Trophoblast cell (in vitro differentiated cells and primary cell): ENCODE data around the gene KYAT1.
A peak's percentile ranks its signal among the peaks of the same experiment; 100 is the strongest.

ENCODE experiments used
- DNase-seq, 2 donors: peaks; one replicate each; pipeline ENCODE4 v3.0.0-alpha.2; 2016
- H2AFZ ChIP-seq: 2 replicates; pipeline ENCODE4 v1.6.1; 2013; ENCODE audit warnings: low read length, moderate library complexity, mild to moderate bottlenecking; ENCODE audit not compliant: insufficient read depth, poor library complexity
- H2AK5ac ChIP-seq: 2 replicates; pipeline ENCODE4 v1.6.1; 2013; ENCODE audit warnings: mild to moderate bottlenecking, low read length
- H2BK120ac ChIP-seq: 2 replicates; pipeline ENCODE4 v1.6.1; 2013; ENCODE audit warnings: low read length, mild to moderate bottlenecking, moderate library complexity; ENCODE audit not compliant: insufficient read depth, poor library complexity
- H2BK12ac ChIP-seq: 2 replicates; pipeline ENCODE4 v1.6.1; 2013; ENCODE audit warnings: mild to moderate bottlenecking, low read length, moderate library complexity
- H2BK5ac ChIP-seq: 2 replicates; pipeline ENCODE4 v1.6.1; 2013; ENCODE audit warnings: low read length, low read depth, moderate library complexity, mild to moderate bottlenecking; ENCODE audit not compliant: poor library complexity
- H3K14ac ChIP-seq: 2 replicates; pipeline ENCODE4 v1.6.1; 2013; ENCODE audit warnings: mild to moderate bottlenecking, low read length
- H3K18ac ChIP-seq: 2 replicates; pipeline ENCODE4 v1.6.1; 2013; ENCODE audit warnings: mild to moderate bottlenecking, low read length
- H3K23ac ChIP-seq: 2 replicates; pipeline ENCODE4 v1.6.1; 2013; ENCODE audit warnings: low read length
- H3K27ac ChIP-seq: 2 replicates; pipeline ENCODE4 v1.5.1; 2013; ENCODE audit warnings: low read depth, mild to moderate bottlenecking, inconsistent platforms, low read length, moderate library complexity
- H3K27me3 ChIP-seq: 2 replicates; pipeline ENCODE4 v1.6.1; 2013; ENCODE audit warnings: inconsistent platforms, mild to moderate bottlenecking, low read length, moderate library complexity; ENCODE audit not compliant: insufficient read depth
- H3K36me3 ChIP-seq, 2 experiments: 1 replicate in 1 of 2; 2 replicates in 1 of 2; pipeline ENCODE4 v1.6.1; 2013; ENCODE audit warnings: low read length in 2 of 2, mild to moderate bottlenecking in 2 of 2, moderate library complexity in 1 of 2; ENCODE audit not compliant: insufficient read depth in 2 of 2, control insufficient read depth in 1 of 2
- H3K4ac ChIP-seq: 2 replicates; pipeline ENCODE4 v1.6.1; 2013; ENCODE audit warnings: low read depth, mild to moderate bottlenecking, low read length, moderate library complexity
- H3K4me1 ChIP-seq, 2 experiments: 1 replicate in 1 of 2; 2 replicates in 1 of 2; pipeline ENCODE4 v1.6.1; 2013; ENCODE audit warnings: low read length in 2 of 2, mild to moderate bottlenecking in 2 of 2, moderate library complexity in 1 of 2; ENCODE audit not compliant: insufficient read depth in 2 of 2, control insufficient read depth in 1 of 2
- H3K4me2 ChIP-seq: 2 replicates; pipeline ENCODE4 v1.6.1; 2013; ENCODE audit warnings: inconsistent platforms, mild to moderate bottlenecking, low read length, moderate library complexity
- H3K4me3 ChIP-seq: 2 replicates; pipeline ENCODE4 v1.5.1; 2013; ENCODE audit warnings: mild to moderate bottlenecking, low read depth, low read length, inconsistent platforms
- H3K79me1 ChIP-seq: one replicate; pipeline ENCODE4 v1.6.1; 2013; ENCODE audit warnings: low read length
- H3K79me2 ChIP-seq: 2 replicates; pipeline ENCODE4 v1.6.1; 2013; ENCODE audit warnings: low read length, mild to moderate bottlenecking; ENCODE audit not compliant: control insufficient read depth, insufficient read depth, poor library complexity
- H3K9ac ChIP-seq: 2 replicates; pipeline ENCODE4 v1.6.1; 2013; ENCODE audit warnings: mild to moderate bottlenecking, low read length
- H3K9me3 ChIP-seq: 2 replicates; pipeline ENCODE4 v1.6.1; 2013; ENCODE audit warnings: low read depth, mild to moderate bottlenecking, control low read depth, inconsistent platforms, low read length; ENCODE audit not compliant: insufficient read depth
- H4K12ac ChIP-seq: 2 replicates; pipeline ENCODE4 v1.6.1; 2013; ENCODE audit warnings: low read depth, mild to moderate bottlenecking, low read length, moderate library complexity
- H4K8ac ChIP-seq: 2 replicates; pipeline ENCODE4 v1.6.1; 2013; ENCODE audit warnings: low read depth, mild to moderate bottlenecking, low read length, moderate library complexity
- H4K91ac ChIP-seq: one replicate; pipeline ENCODE4 v1.6.1; 2013; ENCODE audit warnings: low read depth, mild to moderate bottlenecking, low read length, moderate library complexity
- WGBS: extraction: QIAGEN DNeasy Blood & Tissue Kit; methylation state at CpG from one replicate; pipeline ENCODE4 v1.1.7; 2013; ENCODE audit warnings: missing lambda C conversion rate; ENCODE audit not compliant: insufficient read length, insufficient coverage; ENCODE audit errors: extremely low coverage; 5-methylcytosine and 5-hydroxymethylcytosine counted together

Gene KYAT1

DNA sequence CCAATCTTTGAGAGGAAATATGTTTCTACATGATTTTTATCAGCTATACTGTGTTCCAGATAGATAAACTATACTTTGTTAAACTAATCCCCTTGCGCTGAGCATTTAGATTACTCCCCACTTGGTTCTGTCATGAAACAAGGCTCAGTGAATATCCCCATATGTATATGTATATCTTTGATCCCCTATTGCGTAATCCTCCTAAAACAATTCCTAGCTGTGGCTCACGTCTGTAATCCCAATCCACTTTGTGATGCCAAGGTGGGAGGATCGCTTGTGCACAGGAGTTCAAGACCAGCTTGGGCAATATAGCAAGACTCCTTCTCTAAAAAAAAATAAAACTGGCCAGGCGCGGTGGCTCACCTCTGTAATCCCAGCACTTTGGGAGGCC lies 41.7 kb upstream of the KYAT1 start:
- Histone ChIP-seq H3K4me2 (no peak overlapping the region), H3K4ac (no peak overlapping the region), H3K36me3 (peaks cover 4 to 9% of the 10 kb centered on the region in 2 experiments), H2BK12ac (no peak overlapping the region), H4K12ac (no peak overlapping the region), H3K79me1 (peaks cover 9% of the 10 kb centered on the region), H4K91ac (no peak overlapping the region), H2AK5ac (no peak overlapping the region), H3K23ac (no peak overlapping the region), H3K27ac (no peak overlapping the region), H3K9me3 (no peaks in the 10 kb centered on the region), H3K79me2 (no peaks in the 10 kb centered on the region), H3K4me3 (no peak overlapping the region), H3K9ac (no peak overlapping the region), H3K4me1 (peaks cover 5 to 6% of the 10 kb centered on the region in 2 experiments), H2BK120ac (no peak overlapping the region), H2AFZ (no peak overlapping the region), H3K27me3 (no peaks in the 10 kb centered on the region), H2BK5ac (no peak overlapping the region), H3K18ac (no peak overlapping the region), H3K14ac (no peak overlapping the region), H4K8ac (no peak overlapping the region)
- DNase-seq: no peak
- no CpG with 5 or more reads among the region's 6 CpGs for WGBS

DNA sequence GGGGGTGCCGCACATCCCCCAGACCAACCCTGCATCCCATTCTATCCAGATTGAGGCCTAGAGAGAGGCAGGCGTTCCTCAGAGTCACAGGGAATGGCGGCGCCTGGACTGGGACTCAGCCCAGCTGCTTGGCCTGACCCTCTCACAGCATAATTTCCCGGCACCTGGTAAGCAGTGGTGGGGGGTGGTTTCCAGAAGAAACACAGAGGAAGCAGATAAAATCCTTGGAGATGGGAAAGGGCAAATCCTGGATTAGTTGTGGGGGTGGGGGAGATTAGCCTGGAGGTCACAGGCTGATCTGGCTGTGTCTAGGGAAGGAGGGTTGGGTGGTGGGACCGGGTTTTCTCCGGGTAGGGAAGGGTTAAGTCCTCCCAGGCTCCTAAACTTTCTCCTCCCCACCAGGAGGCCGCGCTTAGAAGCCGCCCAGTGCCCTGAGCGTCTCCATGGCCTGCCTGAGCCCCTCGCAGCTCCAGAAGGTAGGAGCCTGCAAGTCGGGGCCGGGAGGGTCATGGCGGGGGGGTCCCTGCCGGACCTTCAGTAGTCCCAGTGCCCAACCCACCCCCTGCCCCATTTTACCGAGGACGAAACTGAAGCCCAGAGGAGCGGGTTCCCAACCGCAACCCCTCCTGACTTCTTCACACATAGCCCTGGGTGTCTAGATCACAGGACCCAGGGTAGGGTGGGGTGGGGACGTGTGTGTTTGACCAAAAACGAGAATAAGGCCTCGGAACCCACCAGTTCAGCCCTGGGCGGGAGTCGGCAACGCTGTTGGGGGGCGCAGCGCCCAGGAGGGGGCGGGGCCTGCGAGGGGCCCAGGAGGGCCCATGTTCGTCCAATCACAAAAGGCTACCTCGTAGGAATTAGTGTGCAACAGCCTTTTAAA lies 40.4 kb upstream of the KYAT1 start:
- no CpG with 5 or more reads among the region's 32 CpGs for whole genome bisulfite sequencing

DNA sequence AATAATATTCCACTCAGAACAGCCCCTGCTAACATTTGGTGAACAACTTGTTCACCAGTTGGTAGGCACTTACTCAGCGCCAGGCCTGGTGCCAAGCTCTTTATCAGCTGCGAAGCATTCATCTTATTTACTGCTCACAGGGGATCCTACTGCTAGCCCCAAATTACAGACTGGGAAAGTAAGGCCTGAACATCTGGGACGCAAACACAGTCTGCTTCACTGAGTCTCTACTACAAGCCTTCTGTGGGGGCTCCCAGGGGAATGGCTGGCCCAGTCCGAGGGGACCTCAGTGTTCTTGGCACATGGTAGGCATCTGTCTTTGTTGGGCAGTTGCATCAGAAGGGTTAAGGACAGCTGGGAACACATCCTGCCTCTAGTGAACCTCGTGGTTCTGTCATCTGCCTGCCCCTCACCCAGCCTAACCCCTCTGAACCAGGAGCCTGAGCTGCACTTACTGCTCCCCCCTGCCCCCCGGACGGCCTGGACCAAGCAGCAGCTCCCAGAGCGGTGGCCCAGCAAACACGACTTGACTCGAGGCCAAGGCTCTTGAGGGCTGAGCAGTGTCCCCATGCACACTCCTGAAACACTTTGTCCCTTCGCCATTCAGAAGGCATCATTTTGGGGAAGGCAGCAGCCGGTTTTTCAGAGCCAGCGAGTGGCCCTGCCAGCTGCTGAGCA lies 38.8 kb upstream of the KYAT1 start, which contains the start of gene PHYHD1:
PHYHD1 (plus strand) TSS at position 602 of the 678 bp plus-strand sequence. CDS start 1,342 bp downstream, outside the sequence.
- H4K12ac ChIP-seq: peak within 1 kb of the TSS; percentile 19
- peak within 1 kb of the TSS; percentile 90 for H3K4me2 ChIP-seq
- H3K18ac ChIP-seq: no peak within 1 kb of the TSS
- H3K9me3 ChIP-seq: peaks cover 2% of the 10 kb centered on the region
- peak within 1 kb of the TSS; percentile 54 for H2AFZ ChIP-seq
- DNase-seq: no peak
- H3K27me3 ChIP-seq: no peaks in the 10 kb centered on the region
- H2AK5ac ChIP-seq: peak within 1 kb of the TSS; percentile 2
- H4K8ac ChIP-seq: peak within 1 kb of the TSS; percentile 59
- no peak within 1 kb of the TSS for H3K14ac ChIP-seq
- H4K91ac ChIP-seq: peak within 1 kb of the TSS; percentile 77
- H3K36me3 ChIP-seq: peaks cover 28 to 35% of the 10 kb centered on the region in 2 experiments
- WGBS: no CpG with 5 or more reads among the region's 13 CpGs
- peaks cover 5 to 12% of the 10 kb centered on the region in 2 experiments for H3K4me1 ChIP-seq
- peak within 1 kb of the TSS; percentile 14 for H2BK12ac ChIP-seq
- no peak within 1 kb of the TSS for H3K9ac ChIP-seq
- H3K23ac ChIP-seq: no peak within 1 kb of the TSS
- peak within 1 kb of the TSS; percentile 29 for H2BK5ac ChIP-seq
- H3K4me3 ChIP-seq: no peak within 1 kb of the TSS
- H3K27ac ChIP-seq: peak within 1 kb of the TSS; percentile 40
- H3K79me1 ChIP-seq: peaks cover 9% of the 10 kb centered on the region
- no peaks in the 10 kb centered on the region for H3K79me2 ChIP-seq
- H3K4ac ChIP-seq: peak within 1 kb of the TSS; percentile 15
- H2BK120ac ChIP-seq: no peak within 1 kb of the TSS

More for the DNA sequence above, 40.4 kb upstream of the KYAT1 start:
- Histone ChIP-seq H2BK12ac (peak overlapping the region; percentile 27), H3K18ac (peak overlapping the region; percentile 47), H3K4me2 (peak overlapping the region; percentile 90), H4K91ac (peak overlapping the region; percentile 77), H3K9ac (peak overlapping the region; percentile 71), H3K23ac (no peak overlapping the region), H3K36me3 (peaks cover 14 to 20% of the 10 kb centered on the region in 2 experiments), H3K14ac (peak overlapping the region; percentile 17), H2AK5ac (no peak overlapping the region), H3K27ac (peak overlapping the region; percentile 63), H4K12ac (peak overlapping the region; percentile 45), H3K4me1 (peaks cover 5 to 6% of the 10 kb centered on the region in 2 experiments), H3K9me3 (no peaks in the 10 kb centered on the region), H3K27me3 (no peaks in the 10 kb centered on the region), H2BK120ac (peak overlapping the region; percentile 77), H3K4ac (peak overlapping the region; percentile 40), H2BK5ac (peak overlapping the region; percentile 62), H3K79me2 (no peaks in the 10 kb centered on the region), H3K79me1 (peaks cover 9% of the 10 kb centered on the region), H3K4me3 (peak overlapping the region; percentile 76), H2AFZ (peak overlapping the region; percentile 58), H4K8ac (peak overlapping the region; percentile 88)
- peak; percentile 56 to 61 for DNase-seq

DNA sequence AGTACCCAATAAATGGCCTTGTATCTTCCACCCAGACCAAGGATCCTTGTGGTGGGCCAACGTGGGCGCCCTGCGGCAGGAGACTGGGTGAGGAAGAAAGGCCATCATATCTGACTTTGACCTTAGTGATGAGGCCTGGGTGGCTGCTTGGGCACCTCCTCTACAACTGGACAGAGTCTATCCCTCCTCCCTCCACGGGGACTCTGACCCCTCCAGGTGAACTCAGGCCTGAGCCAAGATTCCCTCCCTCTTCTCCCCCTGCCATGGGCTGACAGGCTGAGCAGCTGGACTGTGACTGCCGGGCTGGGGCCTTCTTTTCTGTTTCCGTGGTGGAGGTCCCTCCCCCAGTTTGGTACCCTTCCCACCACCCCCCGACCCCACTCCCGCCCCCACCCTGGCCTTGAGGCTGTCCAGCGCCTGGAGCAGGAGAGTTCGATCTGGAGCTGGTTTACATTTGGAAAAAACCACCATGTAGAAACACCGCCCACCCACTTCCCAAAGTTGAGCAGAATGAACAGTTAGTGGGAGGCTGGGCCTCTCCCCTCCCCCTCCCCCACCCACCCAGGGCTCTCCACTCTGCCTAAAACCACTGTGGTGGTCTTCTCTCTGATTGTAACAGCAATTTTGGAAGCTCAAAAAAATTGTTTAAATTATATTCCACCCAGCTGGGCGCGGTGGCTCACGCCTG lies 37.8 kb upstream of the KYAT1 start:
- Histone ChIP-seq H3K9me3 (peaks cover 2% of the 10 kb centered on the region), H3K4me2 (no peak overlapping the region), H3K79me1 (peaks cover 9% of the 10 kb centered on the region), H3K18ac (no peak overlapping the region), H3K9ac (no peak overlapping the region), H2AFZ (no peak overlapping the region), H2AK5ac (no peak overlapping the region), H2BK12ac (no peak overlapping the region), H2BK5ac (no peak overlapping the region), H3K79me2 (no peaks in the 10 kb centered on the region), H3K23ac (no peak overlapping the region), H3K27ac (no peak overlapping the region), H3K14ac (no peak overlapping the region), H3K4me3 (no peak overlapping the region), H3K4me1 (peaks cover 5 to 12% of the 10 kb centered on the region in 2 experiments), H3K36me3 (peaks cover 32 to 39% of the 10 kb centered on the region in 2 experiments), H3K27me3 (no peaks in the 10 kb centered on the region), H4K8ac (no peak overlapping the region), H2BK120ac (no peak overlapping the region), H3K4ac (no peak overlapping the region), H4K91ac (no peak overlapping the region), H4K12ac (no peak overlapping the region)
- WGBS: no CpG with 5 or more reads among the region's 14 CpGs
- DNase-seq: no peak
